GM19438 (cell line): Measurements from ENCODE around the gene ABCA5.

Source experiments
- ATAC-seq: cut with Tn5 transposase; IDR thresholded peaks from one replicate; pipeline ENCODE4 v1.9.1; 2021; ENCODE audit warnings: low read depth; ENCODE audit not compliant: unreplicated experiment

Gene ABCA5

GRCh38 chr17:69327060-69327831 is at the start of gene ABCA5:
TSS of gene ABCA5 (minus strand) at chr17:69327133. CDS start at chr17:69314415, 12,718 bp downstream.
- peak; percentile 89 for ATAC-seq

- ATAC-seq = no peak
These were observed 48.3 kb upstream of the ABCA5 start for GRCh38 chr17:69375229-69375628.

GRCh38 chr17:69373069-69373468 is 46.1 kb upstream of the ABCA5 start:
- no peak for ATAC-seq

- peak; percentile 89 for ATAC-seq
These were observed 40.4 kb upstream of the ABCA5 start for GRCh38 chr17:69367298-69367697.

GRCh38 chr17:69363488-69364210 is 36.7 kb upstream of the ABCA5 start:
- no peak for ATAC-seq

- no peak for ATAC-seq
These were observed 34.2 kb upstream of the ABCA5 start for GRCh38 chr17:69361156-69361555.

GRCh38 chr17:69358688-69359596 is 32.0 kb upstream of the ABCA5 start:
- no peak for ATAC-seq

GRCh38 chr17:69357701-69358100 is 30.8 kb upstream of the ABCA5 start:
- ATAC-seq = no peak

GRCh38 chr17:69356625-69357024 is 29.7 kb upstream of the ABCA5 start:
- ATAC-seq = no peak

- ATAC-seq = no peak
These were observed 24.0 kb upstream of the ABCA5 start for GRCh38 chr17:69350911-69351310.

- ATAC-seq = no peak
These were observed 21.5 kb upstream of the ABCA5 start for GRCh38 chr17:69348429-69348828.

GRCh38 chr17:69346766-69347165 is 19.8 kb upstream of the ABCA5 start:
- ATAC-seq = no peak

- no peak for ATAC-seq
These were observed 18.0 kb upstream of the ABCA5 start for GRCh38 chr17:69344939-69345338.

GRCh38 chr17:69342896-69343644 is 16.1 kb upstream of the ABCA5 start:
- ATAC-seq = no peak

- ATAC-seq = no peak
These were observed 13.0 kb upstream of the ABCA5 start for GRCh38 chr17:69339937-69340336.

GRCh38 chr17:69336996-69337395 is 10.1 kb upstream of the ABCA5 start:
- no peak for ATAC-seq

- no peak for ATAC-seq
These were observed 9.6 kb upstream of the ABCA5 start for GRCh38 chr17:69336580-69336979.

GRCh38 chr17:69335058-69335457 is 8.1 kb upstream of the ABCA5 start:
- no peak for ATAC-seq

- no peak for ATAC-seq
These were observed 6.6 kb upstream of the ABCA5 start for GRCh38 chr17:69333561-69333960.

- no peak for ATAC-seq
These were observed 4.8 kb upstream of the ABCA5 start for GRCh38 chr17:69331756-69332155.
